ENCODE data around the gene EGFL7. TPM values are rescaled to one million over a fixed set of nuclear protein-coding genes. Genes with fewer than 3 reads are reported as not detected.

Gene EGFL7
- total and polyA plus RNA-seq, 2 of the 8 experiments (the other 6 are each of a cell fraction or from before 2014, with no cell fraction given) = 37.8 to 53.4 TPM

- ChIA-PET POLR2A (ENCODE audit: partially characterized antibody) (interaction anchor here (1.0 kb wide), 1 partner anchor 21 kb away, joined by 4 read pairs; no protein-coding TSS in a partner anchor), CTCF (ENCODE audit: partially characterized antibody) (no interaction called here)
- Histone ChIP-seq H2BK120ac (replicated peaks; ENCODE audit: low read depth, low read length) (no peak overlapping the region), H2BK12ac (ENCODE audit: low read depth, low read length) (no peak overlapping the region), H3K4me3 (ENCODE audit: extremely low read depth in 1 of 4, insufficient read depth in 2 of 4, low read depth in 3 of 4, low read length in 4 of 4) (no peak overlapping the region), H3K79me1 (ENCODE audit: low read depth, low read length) (no peaks in the 10 kb centered on the region), H2AK5ac (ENCODE audit: low read depth, low read length) (no peak overlapping the region), H4K20me1 (replicated peaks in 1 of 2; ENCODE audit: control insufficient read depth in 1 of 2, insufficient read depth in 2 of 2, low read length in 2 of 2) (no peaks in the 10 kb centered on the region), H3K9ac (replicated peaks in 1 of 4; ENCODE audit: extremely low read depth in 1 of 4, low read depth in 3 of 4, low read length in 3 of 4) (no peak overlapping the region), H2BK20ac (ENCODE audit: low read length) (no peak overlapping the region), H3K9me3 (ENCODE audit: insufficient read depth in 2 of 2, low read depth in 1 of 2, low read length in 1 of 2) (no peaks in the 10 kb centered on the region), H3K4me1 (replicated peaks in 1 of 4; ENCODE audit: control insufficient read depth in 3 of 4, insufficient read depth in 4 of 4, low read length in 3 of 4) (peaks cover 0 to 9% (median 1%) of the 10 kb centered on the region in 4 experiments; a peak in 3 of 7 replicates), H3K4me2 (ENCODE audit: insufficient read depth in 1 of 2, low read depth in 2 of 2, low read length in 2 of 2) (no peak overlapping the region), H2AFZ (ENCODE audit: low read length) (no peak overlapping the region), H3K14ac (ENCODE audit: insufficient read length) (no peak overlapping the region), H4K91ac (replicated peaks; ENCODE audit: insufficient read length, low read length) (no peak overlapping the region), H3K79me2 (ENCODE audit: control insufficient read depth in 1 of 2, insufficient read depth in 2 of 2, low read length in 2 of 2) (no peaks in the 10 kb centered on the region), H2BK15ac (ENCODE audit: low read length) (no peak overlapping the region), H3K23ac (ENCODE audit: insufficient read length) (no peak overlapping the region), H3K56ac (replicated peaks; ENCODE audit: insufficient read length, low read depth, low read length) (no peak overlapping the region), H3K23me2 (ENCODE audit: low read depth, low read length) (no peaks in the 10 kb centered on the region), H3K27me3 (replicated peaks in 1 of 4; ENCODE audit: control insufficient read depth in 3 of 4, extremely low read depth in 1 of 4, insufficient read depth in 3 of 4, low read length in 3 of 4) (peaks cover 0 to 5% (median 0%) of the 10 kb centered on the region in 4 experiments; a peak in 3 of 7 replicates), H2BK5ac (ENCODE audit: low read depth, low read length) (no peak overlapping the region), H3K27ac (ENCODE audit: low read depth, low read length) (no peak overlapping the region), H4K5ac (ENCODE audit: insufficient read length, low read depth, low read length) (no peak overlapping the region), H4K8ac (ENCODE audit: extremely low read depth, insufficient read depth, low read length) (no peak overlapping the region), H3K36me3 (ENCODE audit: control insufficient read depth in 2 of 4, insufficient read depth in 4 of 4, low read length in 3 of 4) (no peaks in the 10 kb centered on the region), H3K18ac (ENCODE audit: extremely low read depth, low read length) (no peak overlapping the region), H3K4ac (replicated peaks; ENCODE audit: insufficient read length, low read depth, low read length) (no peak overlapping the region)
- FAIRE-seq = no peak
- DNase-seq (ENCODE audit: low read depth in 1 of 2, low spot score in 2 of 2) = no peak
- WGBS, 2 experiments (ENCODE audit: extremely low coverage in 1 of 2, insufficient coverage in 1 of 2, insufficient read length in 1 of 2, insufficient replicate concordance in 2 of 2, low coverage in 1 of 2, low lambda C conversion rate in 2 of 2, missing lambda C conversion rate in 1 of 2) = 81% methylated on average over 7 of the region's 7 CpGs; no CpG with 5 or more reads in 1 of the 2 experiments
- TF ChIP-seq SP1 (IDR thresholded peaks at IDR 0.05; ENCODE audit: low read depth, low read length) = no peak
- TF ChIP-seq CTCF (IDR thresholded peaks at IDR 0.05; ENCODE audit: control extremely low read depth in 1 of 3, insufficient read depth in 1 of 3, low read depth in 1 of 3, low read length in 3 of 3) = no peak
- TF ChIP-seq TEAD4 (IDR thresholded peaks at IDR 0.05; ENCODE audit: low read depth, low read length) = no peak
- no peak for TF ChIP-seq HDAC2 (IDR thresholded peaks at IDR 0.05; ENCODE audit: borderline replicate concordance in 1 of 2, low read depth in 2 of 2, low read length in 2 of 2)
- TF ChIP-seq CBX5 (IDR thresholded peaks at IDR 0.05; ENCODE audit: low read depth, low read length) = no peak
- no peak for TF ChIP-seq KDM5A (IDR thresholded peaks at IDR 0.05; ENCODE audit: low read length)
- TF ChIP-seq NANOG (IDR thresholded peaks at IDR 0.05; ENCODE audit: insufficient read depth, low read depth, low read length, poor library complexity, severe bottlenecking) = no peak
- TF ChIP-seq BACH1 (IDR thresholded peaks at IDR 0.05; ENCODE audit: low read length) = no peak
- no peak for TF ChIP-seq SP4 (IDR thresholded peaks at IDR 0.05; ENCODE audit: low read length)
- TF ChIP-seq GTF2F1 (IDR thresholded peaks at IDR 0.05; ENCODE audit: borderline replicate concordance, low read depth, low read length) = no peak
- TF ChIP-seq ATF3 (IDR thresholded peaks at IDR 0.05; ENCODE audit: insufficient read depth, low read depth, low read length) = no peak
Observed at GRCh38 chr9:136705564-136705963, 42.8 kb downstream of the EGFL7 start.
